OCI-LY1 (cell line): ENCODE results near the gene INTS14.

Experiments
- EZH2 ChIP-seq: fragments of 200-600 bp; sonication (generic), shearing (Covaris generic); IDR thresholded peaks from 2 replicates; pipeline ENCODE4 v1.8.0; 2017; ENCODE audit warnings: borderline replicate concordance, mixed run types, mild to moderate bottlenecking, antibody characterized with exemption, low read length, moderate library complexity, mixed read lengths
- TF ChIP-seq, protein P1 (sequence below): fragments of 200-600 bp; sonication (generic), shearing (Covaris generic); IDR thresholded peaks from 2 replicates; pipeline ENCODE4 v1.5.1; 2017; ENCODE audit warnings: mild to moderate bottlenecking, antibody characterized with exemption, low read length, moderate library complexity, mixed read lengths

DNA sequence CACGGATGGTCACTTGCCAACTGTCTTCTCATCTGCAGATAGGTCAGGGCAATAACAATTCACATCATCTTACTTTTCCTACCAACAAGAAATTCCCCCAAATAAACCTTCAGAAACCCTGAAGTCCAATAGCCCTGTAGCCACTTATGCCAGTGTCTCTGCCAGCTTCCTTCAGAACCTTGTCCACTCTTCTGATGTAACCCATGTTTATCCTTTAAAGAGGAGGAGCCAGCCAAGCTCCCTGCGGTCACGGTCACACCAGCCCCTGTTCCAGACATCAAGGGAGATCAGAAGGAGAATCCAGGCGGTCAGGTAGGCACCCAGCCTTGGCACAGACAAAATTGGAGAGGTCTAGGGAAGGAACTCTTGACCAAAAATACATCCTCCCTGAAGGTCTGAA is 34.5 kb upstream of the INTS14 start:
- TF ChIP-seq, protein P1, sequence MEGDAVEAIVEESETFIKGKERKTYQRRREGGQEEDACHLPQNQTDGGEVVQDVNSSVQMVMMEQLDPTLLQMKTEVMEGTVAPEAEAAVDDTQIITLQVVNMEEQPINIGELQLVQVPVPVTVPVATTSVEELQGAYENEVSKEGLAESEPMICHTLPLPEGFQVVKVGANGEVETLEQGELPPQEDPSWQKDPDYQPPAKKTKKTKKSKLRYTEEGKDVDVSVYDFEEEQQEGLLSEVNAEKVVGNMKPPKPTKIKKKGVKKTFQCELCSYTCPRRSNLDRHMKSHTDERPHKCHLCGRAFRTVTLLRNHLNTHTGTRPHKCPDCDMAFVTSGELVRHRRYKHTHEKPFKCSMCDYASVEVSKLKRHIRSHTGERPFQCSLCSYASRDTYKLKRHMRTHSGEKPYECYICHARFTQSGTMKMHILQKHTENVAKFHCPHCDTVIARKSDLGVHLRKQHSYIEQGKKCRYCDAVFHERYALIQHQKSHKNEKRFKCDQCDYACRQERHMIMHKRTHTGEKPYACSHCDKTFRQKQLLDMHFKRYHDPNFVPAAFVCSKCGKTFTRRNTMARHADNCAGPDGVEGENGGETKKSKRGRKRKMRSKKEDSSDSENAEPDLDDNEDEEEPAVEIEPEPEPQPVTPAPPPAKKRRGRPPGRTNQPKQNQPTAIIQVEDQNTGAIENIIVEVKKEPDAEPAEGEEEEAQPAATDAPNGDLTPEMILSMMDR: no peak
- TF ChIP-seq EZH2: no peak
